ENCODE measurements around the gene NOP53.
"Not testable (repeated sequence)": the region's sequence is repeated elsewhere in the genome, so short reads cannot be mapped to it uniquely, and the experiment has no call there.

The NOP53 gene

DNA sequence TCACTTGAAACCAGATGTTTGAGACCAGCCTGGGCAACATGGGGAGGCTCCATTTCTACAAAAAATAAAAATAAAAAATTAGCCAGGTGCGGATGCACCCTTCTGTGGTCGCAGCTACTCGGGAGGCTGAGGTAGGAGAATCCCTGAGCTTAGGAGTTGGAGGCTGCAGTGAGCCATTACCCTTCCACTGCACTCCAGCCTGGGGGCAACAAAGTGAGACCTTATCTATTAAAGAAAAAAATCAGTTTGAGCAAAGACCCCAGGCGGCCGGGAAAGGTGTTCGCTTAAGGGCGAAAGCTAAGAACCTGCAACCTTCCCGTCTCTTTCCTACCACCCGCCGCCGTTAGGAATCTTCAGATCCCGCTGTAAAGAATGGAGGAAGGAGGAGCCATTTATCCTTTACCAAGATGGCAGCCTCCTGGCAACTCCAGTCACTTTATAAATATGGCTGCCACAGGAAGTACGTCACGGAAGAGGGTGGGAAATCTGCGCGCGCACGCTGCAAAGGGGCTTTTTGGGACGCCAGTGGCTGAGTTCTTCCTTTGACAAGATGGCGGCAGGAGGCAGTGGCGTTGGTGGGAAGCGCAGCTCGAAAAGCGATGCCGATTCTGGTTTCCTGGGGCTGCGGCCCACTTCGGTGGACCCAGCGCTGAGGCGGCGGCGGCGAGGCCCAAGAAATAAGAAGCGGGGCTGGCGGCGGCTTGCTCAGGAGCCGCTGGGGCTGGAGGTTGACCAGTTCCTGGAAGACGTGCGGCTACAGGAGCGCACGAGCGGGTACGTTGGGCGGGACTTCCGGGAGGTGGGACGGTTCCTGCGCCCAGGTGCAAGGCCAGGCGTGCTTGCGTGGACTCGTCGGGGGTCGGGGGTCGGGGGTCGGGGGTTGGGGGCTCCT lies at the start of gene NOP53:
Gene NOP53 (plus strand): TSS at position 537 of the 892 bp plus-strand sequence. CDS start 14 bp downstream, at position 551.
- peak; percentile 90 for DNase-seq

- no peak for DNase-seq
These were observed 48.7 kb upstream of the NOP53 start for GRCh38 chr19:47696635-47697034.

DNA sequence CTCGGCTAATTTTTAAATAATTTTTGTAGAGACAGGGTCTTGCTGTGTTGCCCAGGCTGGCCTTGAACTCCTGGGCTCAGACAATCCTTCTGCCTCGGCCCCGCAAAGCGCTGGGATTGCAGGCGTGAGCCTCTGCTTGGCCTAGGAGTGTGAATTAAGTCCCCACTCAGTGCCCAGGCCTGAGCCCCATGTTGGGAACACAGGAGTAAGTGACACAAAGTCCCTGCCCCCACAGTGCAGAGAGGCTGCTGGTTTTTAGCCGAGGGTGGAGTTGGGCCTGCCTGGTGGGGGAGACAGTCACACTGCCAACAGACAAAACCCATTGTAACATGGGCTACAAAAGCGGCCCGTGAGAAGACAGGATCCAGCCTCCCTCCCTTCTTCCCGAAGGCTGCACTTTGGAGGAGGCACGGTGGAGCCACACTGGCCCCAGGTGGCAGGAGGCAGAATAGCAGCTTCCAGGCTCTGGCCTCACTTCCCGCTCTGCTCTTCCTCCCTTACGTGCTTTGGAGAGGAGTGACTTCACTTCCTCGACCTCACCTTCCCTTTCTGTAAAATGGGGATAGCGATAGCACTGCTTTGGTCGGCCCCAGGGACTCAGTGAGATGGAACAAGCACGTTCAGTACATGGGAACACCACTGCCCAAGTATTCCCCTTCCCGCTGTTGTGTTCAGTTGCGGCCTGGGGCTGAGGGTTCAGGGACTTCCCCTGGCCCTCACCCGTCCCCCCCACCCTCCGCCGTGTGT lies 47.3 kb upstream of the NOP53 start:
- DNase-seq: no peak

GRCh38 chr19:47698631-47699359 lies 46.6 kb upstream of the NOP53 start:
- DNase-seq: no peak

- no peak for DNase-seq
These were observed 45.9 kb upstream of the NOP53 start for GRCh38 chr19:47699360-47699917.

DNA sequence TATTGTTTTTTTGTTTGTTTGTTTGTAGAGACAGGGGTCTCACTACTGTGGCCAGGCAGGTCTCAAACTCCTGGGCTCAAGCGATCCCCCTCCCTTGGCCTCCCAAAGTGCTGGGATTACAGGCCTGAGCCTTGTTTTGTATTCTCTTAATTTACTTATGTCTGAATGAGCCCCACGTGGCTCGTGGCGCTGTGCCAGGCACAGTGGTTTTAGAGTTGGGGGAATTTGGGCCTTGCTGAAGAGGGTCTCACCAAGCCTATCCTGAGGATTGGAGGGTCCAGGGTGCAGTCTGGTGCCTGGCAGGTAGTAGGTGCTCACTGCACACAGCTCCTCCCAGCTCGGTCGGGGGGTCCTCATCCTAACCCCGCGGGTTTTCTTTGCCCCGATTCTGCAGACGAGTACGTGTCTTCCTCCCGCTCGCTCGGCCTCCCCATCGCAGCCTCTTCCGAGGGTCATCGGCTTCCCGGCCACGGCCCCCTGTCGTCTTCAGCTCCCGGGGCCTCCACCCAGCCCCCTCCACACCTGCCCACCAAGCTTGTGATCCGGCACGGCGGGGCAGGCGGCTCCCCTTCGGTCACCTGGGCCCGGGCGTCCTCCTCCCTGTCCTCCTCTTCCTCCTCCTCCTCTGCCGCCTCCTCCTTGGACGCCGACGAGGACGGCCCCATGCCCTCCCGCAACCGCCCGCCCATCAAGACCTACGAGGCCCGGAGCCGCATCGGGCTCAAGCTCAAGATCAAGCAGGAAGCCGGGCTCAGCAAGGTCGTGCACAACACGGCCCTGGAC lies 44.2 kb upstream of the NOP53 start:
- no peak for DNase-seq

DNA sequence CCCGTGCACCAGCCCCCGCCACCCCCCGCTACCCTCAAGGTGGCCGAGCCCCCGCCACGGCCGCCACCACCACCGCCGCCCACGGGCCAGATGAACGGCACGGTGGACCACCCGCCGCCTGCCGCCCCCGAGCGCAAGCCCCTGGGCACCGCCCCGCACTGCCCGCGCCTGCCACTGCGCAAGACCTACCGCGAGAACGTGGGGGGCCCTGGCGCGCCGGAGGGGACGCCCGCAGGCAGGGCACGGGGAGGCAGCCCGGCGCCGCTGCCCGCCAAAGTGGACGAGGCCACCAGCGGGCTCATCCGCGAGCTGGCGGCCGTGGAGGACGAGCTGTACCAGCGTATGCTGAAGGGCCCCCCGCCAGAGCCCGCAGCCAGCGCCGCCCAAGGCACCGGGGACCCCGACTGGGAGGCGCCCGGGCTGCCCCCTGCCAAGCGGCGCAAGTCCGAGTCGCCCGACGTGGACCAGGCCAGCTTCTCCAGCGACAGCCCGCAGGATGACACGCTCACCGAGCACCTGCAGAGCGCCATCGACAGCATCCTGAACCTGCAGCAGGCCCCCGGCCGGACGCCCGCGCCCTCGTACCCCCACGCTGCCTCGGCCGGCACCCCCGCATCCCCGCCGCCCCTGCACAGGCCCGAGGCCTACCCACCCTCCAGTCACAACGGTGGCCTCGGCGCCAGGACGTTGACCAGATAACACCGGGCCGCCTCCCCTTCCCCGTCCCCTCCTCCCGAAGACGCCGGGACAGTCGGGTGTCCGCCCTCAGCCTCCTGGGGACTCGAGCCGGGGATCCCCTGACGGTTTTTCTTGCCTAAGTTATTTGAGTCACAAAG lies 43.4 kb upstream of the NOP53 start:
- DNase-seq: no peak

DNA sequence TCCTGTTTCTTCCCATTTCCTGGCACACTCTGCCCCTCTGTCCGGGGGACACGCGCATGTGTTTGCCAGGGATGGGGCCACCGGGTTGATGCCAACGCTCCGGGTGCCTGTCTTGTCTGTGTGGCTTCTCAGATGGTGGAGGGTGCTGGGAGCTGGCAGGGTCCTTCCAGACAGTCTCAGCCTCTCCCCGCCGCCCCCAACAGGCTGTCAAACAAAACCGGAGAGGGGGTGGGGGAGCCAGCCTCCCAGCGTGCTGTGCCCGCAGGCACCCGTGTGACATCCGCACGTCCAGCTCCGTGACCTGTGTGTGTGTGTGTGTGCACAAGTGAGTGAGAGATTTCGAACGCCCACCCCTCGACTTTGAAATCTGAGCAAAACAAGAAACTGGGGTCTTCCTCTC lies 42.7 kb upstream of the NOP53 start:
- DNase-seq: no peak

GRCh38 chr19:47703301-47703700 lies 42.0 kb upstream of the NOP53 start:
- DNase-seq: no peak

- DNase-seq: no peak
These were observed 41.3 kb upstream of the NOP53 start for GRCh38 chr19:47704024-47704423.

DNA sequence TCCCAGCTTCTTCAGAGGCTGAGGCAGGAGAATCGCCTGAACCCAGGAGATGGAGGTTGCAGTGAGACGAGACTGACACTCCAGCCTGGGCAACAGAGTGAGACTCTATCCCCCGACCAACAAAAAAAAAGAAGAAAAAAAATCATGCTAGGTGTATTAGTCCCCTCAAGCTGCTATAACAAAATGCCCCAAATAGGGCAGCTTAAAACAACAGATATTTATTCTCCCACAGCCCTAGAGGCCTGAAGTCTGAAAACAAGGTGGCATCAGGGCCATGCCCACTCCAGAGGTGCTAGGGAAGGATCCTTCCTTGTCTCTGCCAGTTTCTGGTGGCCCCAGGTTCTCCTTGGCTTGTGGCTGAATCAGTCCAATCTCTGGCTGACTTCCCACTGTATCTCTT lies 40.7 kb upstream of the NOP53 start:
- no peak for DNase-seq

- DNase-seq: peak; percentile 11
These were observed 38.0 kb upstream of the NOP53 start for GRCh38 chr19:47707135-47707925.

- DNase-seq: no peak
These were observed 33.6 kb upstream of the NOP53 start for GRCh38 chr19:47711652-47712242.

- no peak for DNase-seq
These were observed 32.0 kb upstream of the NOP53 start, which contains the start of gene EHD2 for GRCh38 chr19:47713046-47714021. Gene EHD2, plus strand, starts transcription at chr19:47713422. Its CDS starts 3,191 bp downstream, at chr19:47716613.

DNA sequence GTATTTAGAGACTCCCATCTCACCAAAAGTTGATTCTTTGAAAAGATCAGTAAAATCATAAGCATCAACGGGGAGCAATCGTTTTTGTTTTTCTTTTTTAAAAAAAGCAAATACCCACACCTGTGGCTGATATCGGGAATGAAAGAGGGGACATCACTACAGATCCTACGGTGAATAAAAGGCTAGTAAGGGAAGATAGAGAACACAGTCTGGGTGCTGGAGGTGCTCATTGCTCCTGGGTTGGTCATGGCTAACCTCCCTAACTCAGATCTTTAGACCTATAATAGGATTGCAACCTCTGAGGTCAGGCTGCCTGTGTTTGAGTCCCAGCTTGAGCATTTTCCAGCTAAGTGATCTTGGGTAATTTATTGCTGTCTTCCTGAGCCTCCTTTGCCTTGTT lies 31.0 kb upstream of the NOP53 start:
- DNase-seq: no peak

DNA sequence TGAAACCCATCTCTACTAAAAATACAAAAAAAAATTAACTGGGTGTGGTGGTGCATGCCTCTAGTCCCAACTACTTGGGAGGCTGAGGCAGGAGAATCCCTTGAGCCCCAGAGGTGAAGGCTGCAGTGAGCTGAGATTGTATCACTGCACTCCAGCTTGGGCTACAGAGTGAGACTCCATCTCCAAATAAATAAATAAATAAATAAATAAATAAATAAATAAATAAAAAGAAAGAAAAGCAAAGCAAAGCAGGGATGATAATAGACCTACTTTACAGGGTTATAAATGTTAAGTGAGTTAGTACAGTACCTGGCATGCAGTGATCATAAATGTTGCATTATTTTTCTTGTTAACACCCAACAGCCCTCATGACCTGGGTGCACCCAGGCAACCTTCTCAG lies 30.5 kb upstream of the NOP53 start:
- DNase-seq: not testable (repeated sequence)

DNA sequence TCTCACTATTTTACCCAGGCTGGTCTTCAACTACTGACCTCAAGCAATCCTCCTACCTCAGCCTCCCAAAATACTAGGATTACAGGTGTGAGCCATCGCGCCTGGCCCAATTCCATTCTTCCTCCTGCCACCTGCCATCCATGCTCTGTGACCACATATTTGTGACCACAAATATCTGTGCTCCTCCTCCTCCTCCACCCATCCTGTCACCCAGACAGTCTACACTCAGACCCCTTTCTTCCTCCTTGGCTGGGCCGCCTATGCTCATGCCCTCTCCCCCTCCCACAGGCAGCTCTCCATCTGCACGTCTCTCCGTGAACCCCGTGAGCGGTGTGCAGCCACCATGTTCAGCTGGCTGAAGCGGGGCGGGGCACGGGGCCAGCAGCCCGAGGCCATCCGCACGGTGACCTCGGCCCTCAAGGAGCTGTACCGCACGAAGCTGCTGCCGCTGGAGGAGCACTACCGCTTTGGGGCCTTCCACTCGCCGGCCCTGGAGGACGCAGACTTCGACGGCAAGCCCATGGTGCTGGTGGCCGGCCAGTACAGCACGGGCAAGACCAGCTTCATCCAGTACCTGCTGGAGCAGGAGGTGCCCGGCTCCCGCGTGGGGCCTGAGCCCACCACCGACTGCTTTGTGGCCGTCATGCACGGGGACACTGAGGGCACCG lies 28.9 kb upstream of the NOP53 start:
- DNase-seq: no peak
